Measurements from ENCODE around the gene ITGA5.

ITGA5 gene

GRCh38 chr12:54407183-54407905 lies 11.7 kb downstream of the ITGA5 start:
- no peak for DNase-seq

GRCh38 chr12:54405573-54405972 lies 13.5 kb downstream of the ITGA5 start:
- DNase-seq = no peak

- no peak for DNase-seq
Measured at GRCh38 chr12:54405106-54405505, 14.0 kb downstream of the ITGA5 start.

GRCh38 chr12:54404061-54405004 lies 14.7 kb downstream of the ITGA5 start:
- DNase-seq = no peak

GRCh38 chr12:54401119-54401518 lies 17.9 kb downstream of the ITGA5 start:
- no peak for DNase-seq

- DNase-seq = peak; percentile 26
Measured at GRCh38 chr12:54398995-54399793, 19.9 kb downstream of the ITGA5 start.

GRCh38 chr12:54398218-54398617 lies 20.8 kb downstream of the ITGA5 start:
- no peak for DNase-seq

GRCh38 chr12:54397157-54397556 lies 21.9 kb downstream of the ITGA5 start:
- DNase-seq = no peak

- no peak for DNase-seq
Measured at GRCh38 chr12:54395545-54395944, 23.5 kb downstream of the ITGA5 start.

GRCh38 chr12:54394986-54395385 lies 24.1 kb downstream of the ITGA5 start:
- no peak for DNase-seq

- peak; percentile 11 for DNase-seq
Measured at GRCh38 chr12:54394281-54394719, 24.8 kb downstream of the ITGA5 start.

- DNase-seq = no peak
Measured at GRCh38 chr12:54393743-54394142, 25.3 kb downstream of the ITGA5 start.

- DNase-seq = no peak
Measured at GRCh38 chr12:54393207-54393609, 25.9 kb downstream of the ITGA5 start.

GRCh38 chr12:54392485-54393206 lies 26.4 kb downstream of the ITGA5 start:
- no peak for DNase-seq

- DNase-seq = peak; percentile 31
Measured at GRCh38 chr12:54390668-54391551, 28.2 kb downstream of the ITGA5 start.

GRCh38 chr12:54390176-54390667 lies 28.8 kb downstream of the ITGA5 start:
- peak; percentile 20 for DNase-seq

- DNase-seq = no peak
Measured at GRCh38 chr12:54389607-54390175, 29.4 kb downstream of the ITGA5 start.

GRCh38 chr12:54389134-54389508 lies 29.9 kb downstream of the ITGA5 start:
- DNase-seq = no peak

- no peak for DNase-seq
Measured at GRCh38 chr12:54388237-54389133, 30.6 kb downstream of the ITGA5 start.

GRCh38 chr12:54387114-54387467 lies 32.0 kb downstream of the ITGA5 start:
- DNase-seq = no peak
